GM12878 (cell line): Measurements from ENCODE around the gene NGF. TPM values are rescaled to one million over a fixed set of nuclear protein-coding genes. Genes with fewer than 3 reads are reported as not detected.

Experiments
- ATAC-seq: fragments of 200-7000 bp; cut with Tn5 transposase; 3 replicates; pipeline ENCODE4 v1.9.1; 2020; ENCODE audit warnings: mild to moderate bottlenecking, moderate library complexity
- BruUV-seq: library from RNA; stranded (reverse); fragments of 400-500 nt; replicated peaks from 2 replicates; lab custom pipeline; 2021; lab: Mats Ljungman, UMichigan
- CTCF ChIA-PET: fragments of 300-600 bp; sonication (Branson Sonifier 250); formaldehyde crosslinking; extraction: SDS; loops from one replicate; lab custom pipeline; 2021; ENCODE audit warnings: inconsistent platforms; lab: Yijun Ruan, JAX
- POLR2A ChIA-PET: fragments of 350-600 bp; formaldehyde crosslinking; extraction: SDS; loops from one replicate; lab custom pipeline; 2021; ENCODE audit warnings: inconsistent platforms; lab: Charles Lee
- RAD21 ChIA-PET: fragments of 300-600 bp; sonication (Branson Sonifier 250); formaldehyde crosslinking; loops from one replicate; lab custom pipeline; 2023; ENCODE audit warnings: antibody characterized with exemption; ENCODE audit not compliant: unreplicated experiment; lab: Charles Lee
- SMC1A ChIA-PET: fragments of 300-600 bp; sonication (Branson Sonifier 250); formaldehyde crosslinking; loops from one replicate; lab custom pipeline; 2023; ENCODE audit not compliant: unreplicated experiment, uncharacterized antibody; lab: Charles Lee
- DNase-seq: peaks from one replicate; pipeline ENCODE4 v3.0.0-alpha.2; 2011; ENCODE audit warnings: low read depth, low spot score
- FAIRE-seq: peaks from 3 replicates; lab custom pipeline; 2011; peaks lifted over from hg19 to GRCh38; lab: Jason Lieb, UNC
- H2AFZ ChIP-seq: 2 replicates; pipeline ENCODE4 v1.6.0; 2011; ENCODE audit warnings: low read depth, low read length, control low read depth; ENCODE audit not compliant: control insufficient read depth
- H3K27ac ChIP-seq: 2 replicates; pipeline ENCODE4 v1.5.1; 2011; ENCODE audit warnings: control low read depth; ENCODE audit not compliant: control insufficient read depth, insufficient read depth
- H3K27me3 ChIP-seq, 2 experiments: replicated peaks in 1 of 2; 2 replicates each; pipeline versions ENCODE4 v1.6.0 to v1.6.1; 2011; ENCODE audit warnings: low read length in 1 of 2; ENCODE audit not compliant: control insufficient read depth in 2 of 2, insufficient read depth in 2 of 2
- H3K36me3 ChIP-seq, 2 experiments: 2 replicates each; pipeline ENCODE4 v1.5.1; 2011; ENCODE audit warnings: low read length in 1 of 2; ENCODE audit not compliant: control insufficient read depth in 2 of 2, insufficient read depth in 2 of 2
- H3K4me1 ChIP-seq: 2 replicates; pipeline ENCODE4 v1.6.1; 2011; ENCODE audit warnings: mild to moderate bottlenecking, low read length, moderate library complexity, mixed read lengths; ENCODE audit not compliant: control insufficient read depth, insufficient read depth
- H3K4me2 ChIP-seq: 2 replicates; pipeline ENCODE4 v1.6.0; 2011; ENCODE audit warnings: control low read depth; ENCODE audit not compliant: control insufficient read depth, insufficient read depth
- H3K4me3 ChIP-seq: fragments of 200-600 bp; sonication (generic); 2 replicates; pipeline ENCODE4 v1.5.1; 2016
- H3K79me2 ChIP-seq: 2 replicates; pipeline ENCODE4 v1.6.0; 2011; ENCODE audit warnings: low read length; ENCODE audit not compliant: control insufficient read depth, insufficient read depth
- H3K9ac ChIP-seq: 2 replicates; pipeline ENCODE4 v1.8.0; 2011; ENCODE audit warnings: low read length, control low read depth, mixed read lengths; ENCODE audit not compliant: control insufficient read depth, insufficient read depth
- H3K9me3 ChIP-seq: replicated peaks from 3 replicates; pipeline ENCODE4 v1.5.1; 2011; ENCODE audit warnings: mild to moderate bottlenecking, low read length; ENCODE audit not compliant: control insufficient read depth, insufficient read depth
- H4K20me1 ChIP-seq: 2 replicates; pipeline ENCODE4 v1.6.0; 2011; ENCODE audit not compliant: control insufficient read depth, insufficient read depth
- MEF2B ChIP-seq: fragments of 450-650 bp; IDR thresholded peaks from 2 replicates; pipeline ENCODE4 v1.6.1; 2018; ENCODE audit warnings: mild to moderate bottlenecking, moderate library complexity; ENCODE audit not compliant: partially characterized antibody, poor library complexity, severe bottlenecking
- TARDBP ChIP-seq: IDR thresholded peaks from 2 replicates; pipeline ENCODE4 v1.6.1; 2016; ENCODE audit warnings: borderline replicate concordance
- ZBTB11 ChIP-seq: fragments of 450-650 bp; formaldehyde crosslinking; IDR thresholded peaks from 2 replicates; pipeline ENCODE4 v1.5.0; 2022; ENCODE audit warnings: mild to moderate bottlenecking, missing genetic modification characterization
- WGBS: methylation state at CpG from one replicate; pipeline ENCODE4 v1.1.6; 2016; ENCODE audit warnings: low lambda C conversion rate; ENCODE audit not compliant: insufficient replicate concordance, insufficient coverage; ENCODE audit errors: missing lambda C conversion rate; 5-methylcytosine and 5-hydroxymethylcytosine counted together
- in situ Hi-C: fragments of 300-500 bp; cut with MboI; formaldehyde crosslinking; loops from 9 replicates; pipeline ENCODE4 v1.14.3; 2018; ENCODE audit warnings: mixed read lengths
- intact Hi-C: fragments of 100-400 bp; cut with micrococcal nuclease; formaldehyde crosslinking; loops from one replicate; pipeline ENCODE4 v1.14.2; 2022; ENCODE audit not compliant: unreplicated experiment
- polyA plus RNA-seq, 11 experiments: library from polyadenylated mRNA; depleted of rRNA in 4 of 11; unstranded in 6 of 11; stranded (reverse) in 5 of 11; fragments of >200 nt; fragmentation: Nextera tagmentation in 4 of 11; fragmentation: Illumina TruSeq in 1 of 11; extraction: Ambion mirVana in 4 of 11; extraction: Trizol in 1 of 11; gene quantifications; 1 replicate in 1 of 11; 2 replicates in 10 of 11; pipeline versions ENCODE4 v1.2.1 to v1.2.3, GENCODE V29; 2011 to 2016; ENCODE audit warnings: inconsistent platforms in 2 of 11, missing spikeins in 2 of 11, low read depth in 1 of 11
- total RNA-seq, 4 experiments: library from RNA; depleted of rRNA in 3 of 4; stranded (reverse); fragments of >200 nt in 3 of 4; fragmentation: Illumina TruSeq in 1 of 4; extraction: Trizol in 1 of 4; gene quantifications; 2 replicates each; pipeline versions ENCODE4 v1.2.1 to v1.2.3, GENCODE V29; 2013 to 2021

Gene NGF
- total and polyA plus RNA-seq, 10 of the 15 experiments (the other 5 are each of a cell fraction or from before 2014, with no cell fraction given), result not detected

- WGBS, result 48% methylated on average over 5 of the region's 5 CpGs
- FAIRE-seq, result no peak
- in situ Hi-C loops, result no loop called here
Measured at GRCh38 chr1:115325874-115326273, 12.2 kb downstream of the NGF start.

DNA sequence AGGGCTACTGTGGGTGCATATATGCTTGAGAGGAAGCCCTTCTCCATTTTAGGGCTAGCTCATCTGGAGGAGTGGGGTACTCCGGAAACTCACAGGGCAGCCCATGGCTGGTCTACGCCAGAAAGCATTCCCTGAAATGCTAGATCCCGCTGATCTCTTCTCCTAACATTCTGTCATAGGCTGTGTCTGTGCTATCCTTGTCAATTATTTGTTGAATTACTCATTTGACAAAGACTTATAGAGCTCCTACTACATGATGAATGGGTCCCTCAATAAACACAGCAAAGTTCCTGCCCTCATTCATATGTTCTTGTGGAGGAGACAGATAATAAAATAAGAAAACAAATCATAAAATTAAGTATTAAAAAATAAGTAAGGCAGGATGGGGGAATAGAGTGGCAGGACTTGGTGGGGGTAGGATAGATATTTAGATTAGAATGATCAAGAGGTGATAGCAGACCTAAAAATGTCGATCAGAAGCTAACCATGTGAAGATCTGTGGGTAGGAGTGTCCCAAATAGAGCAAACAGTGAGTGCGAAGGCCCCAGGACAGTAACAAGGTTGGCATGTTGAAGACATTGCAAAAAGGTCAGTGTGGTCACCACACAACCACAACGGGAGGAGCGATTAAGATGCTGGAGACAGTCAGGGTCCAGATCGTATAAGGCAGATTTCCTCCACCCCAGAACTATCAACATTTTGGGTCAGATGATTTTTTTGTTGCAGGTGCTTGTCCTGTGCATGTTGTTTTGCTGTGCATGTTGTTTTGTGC is 13.2 kb downstream of the NGF start:
- no TSS peak for BruUV-seq
- in situ Hi-C loops, result no loop called here
- Histone ChIP-seq H2AFZ (no peak overlapping the region), H3K9ac (no peak overlapping the region), H3K27ac (no peak overlapping the region), H3K36me3 (no peaks in the 10 kb centered on the region), H3K9me3 (no peaks in the 10 kb centered on the region), H3K4me2 (no peak overlapping the region), H3K27me3 (no peaks in the 10 kb centered on the region), H4K20me1 (no peaks in the 10 kb centered on the region), H3K4me3 (no peak overlapping the region), H3K4me1 (no peaks in the 10 kb centered on the region), H3K79me2 (no peaks in the 10 kb centered on the region)
- DNase-seq (no peak), FAIRE-seq (no peak), ATAC-seq (no peak)
- ChIA-PET CTCF (interaction anchor here (0.6 kb wide), 1 partner anchor 12 kb away, joined by 3 read pairs; no protein-coding TSS in a partner anchor), RAD21 (no interaction called here), POLR2A (no interaction called here), SMC1A (no interaction called here)
- 17% methylated on average over 8 of the region's 8 CpGs for WGBS
- TF ChIP-seq MEF2B (no peak), ZBTB11 (CRISPR knock-in tag) (no peak)
- intact Hi-C loops, result no loop called here

More at GRCh38 chr1:115325874-115326273, 12.2 kb downstream of the NGF start:
- ATAC-seq (no peak), DNase-seq (no peak)
- Histone ChIP-seq H3K36me3 (no peaks in the 10 kb centered on the region), H4K20me1 (no peaks in the 10 kb centered on the region), H3K79me2 (no peaks in the 10 kb centered on the region), H3K4me1 (no peaks in the 10 kb centered on the region), H3K4me2 (no peak overlapping the region), H3K27me3 (no peaks in the 10 kb centered on the region), H3K4me3 (no peak overlapping the region), H3K9me3 (no peaks in the 10 kb centered on the region), H3K9ac (no peak overlapping the region), H3K27ac (no peak overlapping the region), H2AFZ (no peak overlapping the region)
- ChIA-PET RAD21 (no interaction called here), CTCF (no interaction called here), SMC1A (interaction anchor here (0.5 to 0.8 kb wide), 2 partner anchors 145 to 184 kb away, joined by 3 read pairs; no protein-coding TSS in a partner anchor), POLR2A (no interaction called here)
- no peak for TF ChIP-seq TARDBP
- BruUV-seq, result no TSS peak
- intact Hi-C loops, result no loop called here
